GM23248 (cell line): Measurements from ENCODE around the gene IGF2BP2. TPM values are rescaled to one million over a fixed set of nuclear protein-coding genes. Genes with fewer than 3 reads are reported as not detected.
A peak's percentile ranks its signal among the peaks of the same experiment; 100 is the strongest.

Source experiments
- DNase-seq: peaks from one replicate; pipeline ENCODE4 v3.0.0-alpha.2; 2015
- H2AFZ ChIP-seq: fragments of 200-600 bp; sonication (generic); 2 replicates; pipeline ENCODE4 v1.6.1; 2016; ENCODE audit warnings: antibody characterized with exemption
- H3F3A ChIP-seq: fragments of 200-600 bp; sonication (generic); 2 replicates; pipeline ENCODE4 v1.6.1; 2016; ENCODE audit warnings: mild to moderate bottlenecking, antibody characterized with exemption, mixed run types; ENCODE audit not compliant: insufficient read depth
- H3K27ac ChIP-seq: fragments of 200-600 bp; sonication (generic); 2 replicates; pipeline ENCODE4 v1.5.1; 2016; ENCODE audit warnings: mild to moderate bottlenecking
- H3K27me3 ChIP-seq: fragments of 200-600 bp; sonication (generic); replicated peaks from 2 replicates; pipeline ENCODE4 v1.6.1; 2016; ENCODE audit warnings: mild to moderate bottlenecking; ENCODE audit not compliant: insufficient read depth
- H3K36me3 ChIP-seq: fragments of 200-600 bp; sonication (generic); 2 replicates; pipeline ENCODE4 v1.6.1; 2016; ENCODE audit warnings: low read depth, mild to moderate bottlenecking
- H3K4me1 ChIP-seq: fragments of 200-600 bp; sonication (generic); 2 replicates; pipeline ENCODE4 v1.6.1; 2016; ENCODE audit warnings: mild to moderate bottlenecking; ENCODE audit not compliant: insufficient read depth
- H3K4me2 ChIP-seq: fragments of 200-600 bp; sonication (generic); one replicate; pipeline ENCODE4 v1.6.1; 2016; ENCODE audit warnings: mild to moderate bottlenecking; ENCODE audit not compliant: unreplicated experiment
- H3K4me3 ChIP-seq: fragments of 200-600 bp; sonication (generic); 2 replicates; pipeline ENCODE4 v1.5.1; 2016; ENCODE audit warnings: mild to moderate bottlenecking
- H3K79me2 ChIP-seq: fragments of 200-600 bp; sonication (generic); 2 replicates; pipeline ENCODE4 v1.6.1; 2016; ENCODE audit warnings: mild to moderate bottlenecking; ENCODE audit not compliant: insufficient read depth
- H3K9ac ChIP-seq: fragments of 200-600 bp; sonication (generic); 2 replicates; pipeline ENCODE4 v1.6.1; 2016; ENCODE audit warnings: mild to moderate bottlenecking
- H3K9me2 ChIP-seq: fragments of 200-600 bp; sonication (generic); 2 replicates; pipeline ENCODE4 v1.6.1; 2016; ENCODE audit warnings: mixed run types, mild to moderate bottlenecking, moderate library complexity; ENCODE audit not compliant: insufficient read depth
- H3K9me3 ChIP-seq: fragments of 200-600 bp; sonication (generic); one replicate; pipeline ENCODE4 v1.6.1; 2017; ENCODE audit warnings: low read depth
- H4K20me1 ChIP-seq: fragments of 200-600 bp; sonication (generic); 2 replicates; pipeline ENCODE4 v1.6.0; 2016; ENCODE audit not compliant: insufficient read depth
- EZH2 ChIP-seq: fragments of 200-600 bp; sonication (generic); IDR thresholded peaks from 2 replicates; pipeline ENCODE4 v1.6.1; 2018; ENCODE audit warnings: antibody characterized with exemption, mild to moderate bottlenecking; ENCODE audit not compliant: insufficient read depth, poor library complexity, severe bottlenecking
- EZH2phosphoT487 ChIP-seq: fragments of 200-600 bp; sonication (generic); IDR thresholded peaks from 2 replicates; pipeline ENCODE4 v1.6.1; 2018; ENCODE audit warnings: antibody characterized with exemption, moderate library complexity, mild to moderate bottlenecking, low read depth; ENCODE audit not compliant: insufficient read depth
- WGBS, 2 experiments: methylation state at CpG; one replicate each; pipeline ENCODE4 v1.1.6; 2015 to 2017; ENCODE audit warnings: low lambda C conversion rate in 2 of 2, low coverage in 1 of 2; ENCODE audit errors: missing lambda C conversion rate in 2 of 2; 5-methylcytosine and 5-hydroxymethylcytosine counted together
- in situ Hi-C: fragments of 300-500 bp; cut with MboI; formaldehyde crosslinking; loops from 2 replicates; pipeline ENCODE4 v1.15.0; 2020
- polyA plus RNA-seq: library from polyadenylated mRNA; unstranded; fragments of >200 nt; fragmentation: Nextera tagmentation; extraction: Ambion mirVana; gene quantifications from 2 replicates; pipeline ENCODE4 v1.2.1, GENCODE V29; 2016
- total RNA-seq: library from RNA; depleted of rRNA; stranded (reverse); fragments of >200 nt; shearing (Covaris generic); gene quantifications from 2 replicates; pipeline ENCODE4 v1.2.3, GENCODE V29; 2014

Gene IGF2BP2
- total and polyA plus RNA-seq, 2 experiments from 2014 or later: 60.6 to 62.5 TPM

- Histone ChIP-seq H3K9me2 (no peaks in the 10 kb centered on the region), H3K4me3 (peak overlapping the region; percentile 63), H4K20me1 (peaks cover 44% of the 10 kb centered on the region), H2AFZ (no peak overlapping the region), H3K4me2 (peak overlapping the region; percentile 78), H3K4me1 (peaks cover 74% of the 10 kb centered on the region), H3K79me2 (peaks cover 100% of the 10 kb centered on the region), H3K27ac (peak overlapping the region; percentile 35), H3K27me3 (no peaks in the 10 kb centered on the region), H3K9ac (peak overlapping the region; percentile 59), H3F3A (peaks cover 11% of the 10 kb centered on the region), H3K36me3 (peaks cover 16% of the 10 kb centered on the region), H3K9me3 (no peaks in the 10 kb centered on the region)
- no peak for TF ChIP-seq EZH2
- no peak for TF ChIP-seq EZH2phosphoT487
- in situ Hi-C loops: no loop called here
- WGBS, 2 experiments: 13 to 16% methylated on average over 5 of the region's 5 CpGs
- peak; percentile 40 for DNase-seq
These were observed 64.3 kb downstream of the IGF2BP2 start for GRCh38 chr3:185760550-185760949.

GRCh38 chr3:185760088-185760487 lies 64.8 kb downstream of the IGF2BP2 start:
- H3K4me1 ChIP-seq: peaks cover 70% of the 10 kb centered on the region
- DNase-seq: peak; percentile 60
- peaks cover 18% of the 10 kb centered on the region for H3K36me3 ChIP-seq
- H3K4me2 ChIP-seq: peak overlapping the region; percentile 78
- WGBS, 2 experiments: 21 to 23% methylated on average over 2 of the region's 2 CpGs
- TF ChIP-seq EZH2 (no peak), EZH2phosphoT487 (no peak)
- peaks cover 100% of the 10 kb centered on the region for H3K79me2 ChIP-seq
- peak overlapping the region; percentile 59 for H3K9ac ChIP-seq
- H4K20me1 ChIP-seq: peaks cover 49% of the 10 kb centered on the region
- in situ Hi-C loops: no loop called here
- H3K9me3 ChIP-seq: no peaks in the 10 kb centered on the region
- H3K27ac ChIP-seq: peak overlapping the region; percentile 35
- H3K4me3 ChIP-seq: peak overlapping the region; percentile 63
- H3K27me3 ChIP-seq: no peaks in the 10 kb centered on the region
- H3K9me2 ChIP-seq: no peaks in the 10 kb centered on the region
- H3F3A ChIP-seq: peaks cover 11% of the 10 kb centered on the region
- no peak overlapping the region for H2AFZ ChIP-seq

GRCh38 chr3:185759512-185759911 lies 65.3 kb downstream of the IGF2BP2 start:
- 94 to 96% methylated on average over 6 of the region's 6 CpGs for WGBS, 2 experiments
- Histone ChIP-seq H3K27me3 (no peaks in the 10 kb centered on the region), H3K4me2 (peak overlapping the region; percentile 78), H3K27ac (no peak overlapping the region; the same call in 1 of the 2 replicates), H3K4me1 (peaks cover 65% of the 10 kb centered on the region), H3K9ac (no peak overlapping the region), H3F3A (peaks cover 11% of the 10 kb centered on the region), H3K9me2 (no peaks in the 10 kb centered on the region), H3K36me3 (peaks cover 18% of the 10 kb centered on the region), H3K4me3 (no peak overlapping the region), H4K20me1 (peaks cover 49% of the 10 kb centered on the region), H3K9me3 (no peaks in the 10 kb centered on the region), H3K79me2 (peaks cover 100% of the 10 kb centered on the region), H2AFZ (no peak overlapping the region)
- TF ChIP-seq EZH2phosphoT487 (no peak), EZH2 (no peak)
- DNase-seq: no peak
- in situ Hi-C loops: no loop called here

- Histone ChIP-seq H4K20me1 (peaks cover 49% of the 10 kb centered on the region), H3K9me2 (no peaks in the 10 kb centered on the region), H3K4me3 (no peak overlapping the region), H3K9me3 (no peaks in the 10 kb centered on the region), H3K4me2 (peak overlapping the region; percentile 78), H3F3A (peaks cover 11% of the 10 kb centered on the region), H3K4me1 (peaks cover 59% of the 10 kb centered on the region), H3K79me2 (peaks cover 100% of the 10 kb centered on the region), H3K27ac (no peak overlapping the region), H3K27me3 (no peaks in the 10 kb centered on the region), H3K9ac (no peak overlapping the region), H3K36me3 (peaks cover 18% of the 10 kb centered on the region), H2AFZ (no peak overlapping the region)
- no peak for DNase-seq
- 62 to 72% methylated on average over 1 of the region's 1 CpG for WGBS, 2 experiments
- TF ChIP-seq EZH2phosphoT487: no peak
- TF ChIP-seq EZH2: no peak
- in situ Hi-C loops: no loop called here
These were observed 65.9 kb downstream of the IGF2BP2 start for GRCh38 chr3:185758912-185759311.
